Bronchial epithelial cell (primary cell): ENCODE measurements around the gene SLC2A9. TPM values are rescaled to one million over a fixed set of nuclear protein-coding genes. Genes with fewer than 3 reads are reported as not detected.

Experiments used
- DNase-seq: peaks from one replicate; pipeline ENCODE4 v3.0.0-alpha.2; 2010; ENCODE audit warnings: low read depth
- FAIRE-seq: peaks from 2 replicates; lab custom pipeline; 2011; peaks lifted over from hg19 to GRCh38; lab: Jason Lieb, UNC
- H3K27me3 ChIP-seq: 2 replicates; pipeline ENCODE4 v1.5.1; 2011; ENCODE audit warnings: low read length; ENCODE audit not compliant: control insufficient read depth, insufficient read depth
- H3K36me3 ChIP-seq: 2 replicates; pipeline ENCODE4 v1.5.1; 2011; ENCODE audit warnings: low read length; ENCODE audit not compliant: control insufficient read depth, insufficient read depth
- H3K4me3 ChIP-seq: 2 replicates; pipeline ENCODE4 v1.5.1; 2011; ENCODE audit warnings: mild to moderate bottlenecking, low read depth, low read length, control low read depth
- CTCF ChIP-seq: IDR thresholded peaks from 2 replicates; pipeline ENCODE4 v1.5.1; 2011; ENCODE audit warnings: mild to moderate bottlenecking, moderate library complexity, low read length, control low read depth, inconsistent platforms; ENCODE audit not compliant: insufficient read depth, severe bottlenecking
- total RNA-seq: library from RNA; depleted of rRNA; stranded (reverse); fragments of >200 nt; gene quantifications from 2 replicates; pipeline ENCODE4 v1.2.1, GENCODE V29; 2014

SLC2A9 gene
- total RNA-seq, 1 donor from 2014 or later: 29.7 TPM

GRCh38 chr4:9816285-9816684, 205.0 kb downstream of the SLC2A9 start:
- Histone ChIP-seq H3K4me3 (no peak overlapping the region), H3K36me3 (no peaks in the 10 kb centered on the region), H3K27me3 (no peaks in the 10 kb centered on the region)
- TF ChIP-seq CTCF: no peak
- no peak for FAIRE-seq
- no peak for DNase-seq

GRCh38 chr4:9812501-9813340, 208.6 kb downstream of the SLC2A9 start:
- Histone ChIP-seq H3K4me3 (no peak overlapping the region), H3K36me3 (no peaks in the 10 kb centered on the region), H3K27me3 (no peaks in the 10 kb centered on the region)
- no peak for TF ChIP-seq CTCF
- no peak for FAIRE-seq
- no peak for DNase-seq

- H3K27me3 ChIP-seq: no peaks in the 10 kb centered on the region
- FAIRE-seq (no peak), DNase-seq (no peak)
- no peak overlapping the region for H3K4me3 ChIP-seq
- H3K36me3 ChIP-seq: no peaks in the 10 kb centered on the region
- TF ChIP-seq CTCF: no peak
These were observed 209.5 kb downstream of the SLC2A9 start for GRCh38 chr4:9811806-9812205.

- FAIRE-seq: no peak
- no peak for DNase-seq
- Histone ChIP-seq H3K36me3 (no peaks in the 10 kb centered on the region), H3K4me3 (no peak overlapping the region), H3K27me3 (peaks cover 1% of the 10 kb centered on the region)
- no peak for TF ChIP-seq CTCF
These were observed 213.2 kb downstream of the SLC2A9 start for GRCh38 chr4:9808077-9808476.

- Histone ChIP-seq H3K4me3 (no peak overlapping the region), H3K27me3 (peaks cover 1% of the 10 kb centered on the region), H3K36me3 (no peaks in the 10 kb centered on the region)
- DNase-seq (peak; percentile 53), FAIRE-seq (no peak)
- TF ChIP-seq CTCF: peak; percentile 6
These were observed 216.4 kb downstream of the SLC2A9 start for GRCh38 chr4:9804918-9805317.
